ENCODE results near the gene RAD51B.

RAD51B gene

DNA sequence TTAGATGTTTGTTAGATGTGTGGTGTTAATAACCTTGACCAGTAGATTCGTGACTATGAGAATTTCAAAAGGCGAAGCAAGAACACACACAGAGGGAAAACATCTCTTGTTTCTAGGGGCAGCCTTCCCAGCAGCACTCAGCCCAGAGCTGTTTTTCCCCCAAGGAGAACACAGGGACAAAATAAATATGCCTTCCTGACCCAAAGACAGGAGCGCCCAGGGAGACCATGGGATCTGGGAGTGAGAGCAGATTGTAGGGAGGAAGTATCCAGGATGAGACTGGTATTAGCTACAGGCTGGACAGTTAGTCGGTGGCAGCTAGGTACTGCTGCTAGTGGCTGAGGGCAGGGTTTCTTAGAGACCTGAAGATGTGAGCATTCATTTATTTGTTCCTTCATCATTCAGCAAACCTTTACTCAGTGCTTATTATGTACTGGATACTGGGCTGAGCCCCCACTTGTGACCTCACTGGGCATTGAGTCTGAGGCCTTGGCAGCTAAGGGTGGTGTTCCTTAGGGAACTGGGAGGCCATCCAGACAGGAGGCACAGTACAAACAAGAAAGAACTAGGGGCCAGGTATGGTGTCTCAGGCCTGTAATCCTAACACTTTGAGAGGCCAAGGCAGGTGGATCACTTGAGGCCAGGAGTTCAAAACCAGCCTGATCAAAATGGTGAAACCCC lies 503.5 kb downstream of the RAD51B start:
- TF ChIP-seq, protein P1, sequence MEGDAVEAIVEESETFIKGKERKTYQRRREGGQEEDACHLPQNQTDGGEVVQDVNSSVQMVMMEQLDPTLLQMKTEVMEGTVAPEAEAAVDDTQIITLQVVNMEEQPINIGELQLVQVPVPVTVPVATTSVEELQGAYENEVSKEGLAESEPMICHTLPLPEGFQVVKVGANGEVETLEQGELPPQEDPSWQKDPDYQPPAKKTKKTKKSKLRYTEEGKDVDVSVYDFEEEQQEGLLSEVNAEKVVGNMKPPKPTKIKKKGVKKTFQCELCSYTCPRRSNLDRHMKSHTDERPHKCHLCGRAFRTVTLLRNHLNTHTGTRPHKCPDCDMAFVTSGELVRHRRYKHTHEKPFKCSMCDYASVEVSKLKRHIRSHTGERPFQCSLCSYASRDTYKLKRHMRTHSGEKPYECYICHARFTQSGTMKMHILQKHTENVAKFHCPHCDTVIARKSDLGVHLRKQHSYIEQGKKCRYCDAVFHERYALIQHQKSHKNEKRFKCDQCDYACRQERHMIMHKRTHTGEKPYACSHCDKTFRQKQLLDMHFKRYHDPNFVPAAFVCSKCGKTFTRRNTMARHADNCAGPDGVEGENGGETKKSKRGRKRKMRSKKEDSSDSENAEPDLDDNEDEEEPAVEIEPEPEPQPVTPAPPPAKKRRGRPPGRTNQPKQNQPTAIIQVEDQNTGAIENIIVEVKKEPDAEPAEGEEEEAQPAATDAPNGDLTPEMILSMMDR (conservative IDR thresholded peaks at IDR 0.05; ENCODE audit: low read depth), result no peak
- ChIA-PET POLR2A (ENCODE audit: low non-redundant PET) (no interaction called here), CTCF (interaction anchor here (0.5 kb wide), 1 partner anchor 623 kb away, joined by 8 read pairs; no protein-coding TSS in a partner anchor)
- no peak for DNase-seq (ENCODE audit: low spot score)
- H3K27ac ChIP-seq, result no peak overlapping the region

DNA sequence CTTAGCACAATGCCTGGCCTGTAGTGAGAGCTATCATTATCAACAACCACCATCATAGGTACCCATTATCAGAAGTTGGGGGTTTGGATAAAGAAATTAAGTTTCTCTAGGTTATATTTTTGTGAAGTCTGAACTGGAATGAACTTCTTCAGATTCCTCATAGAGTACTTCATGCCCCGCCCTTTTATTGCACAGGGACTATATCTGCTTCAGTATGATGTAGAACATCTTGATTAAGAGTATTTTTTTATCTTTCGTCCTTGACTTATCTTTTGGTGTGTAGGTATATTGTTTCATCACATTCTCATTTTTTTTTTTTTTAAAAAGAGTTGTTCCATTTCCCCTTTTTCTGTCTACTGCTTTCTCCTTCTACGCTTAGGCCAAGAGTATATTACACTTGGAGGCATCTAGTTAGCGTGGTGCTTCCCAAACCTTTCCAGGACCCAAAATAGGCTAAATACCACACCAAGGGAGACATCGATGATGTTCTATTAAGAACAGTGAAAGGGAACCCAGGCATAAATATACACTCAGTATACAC lies 505.8 kb downstream of the RAD51B start:
- DNase-seq (ENCODE audit: low spot score), result no peak
- TF ChIP-seq, protein P1 (conservative IDR thresholded peaks at IDR 0.05; ENCODE audit: low read depth), result no peak

DNA sequence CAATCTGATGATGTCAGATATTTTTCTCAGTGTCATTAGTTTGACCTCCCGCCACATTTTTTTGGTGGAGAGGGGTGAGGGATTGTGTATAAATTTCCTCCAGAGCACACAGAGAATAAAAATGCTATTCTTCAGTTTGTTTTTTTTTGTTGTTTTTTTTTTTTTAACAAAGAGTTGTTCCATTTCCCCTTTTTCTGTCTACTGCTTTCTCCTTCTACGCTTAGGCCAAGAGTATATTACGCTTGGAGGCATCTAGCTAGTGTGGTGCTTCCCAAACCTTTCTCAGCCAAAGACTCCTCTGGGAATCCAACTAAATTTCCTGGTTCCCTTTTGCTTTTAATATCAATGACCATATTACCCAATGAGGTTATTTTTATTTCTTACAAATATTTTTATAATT lies 507.7 kb downstream of the RAD51B start:
- TF ChIP-seq, protein P1 (conservative IDR thresholded peaks at IDR 0.05; ENCODE audit: low read depth), result no peak
- ChIA-PET POLR2A (ENCODE audit: low non-redundant PET) (no interaction called here), CTCF (no interaction called here)
- no peak for DNase-seq (ENCODE audit: low spot score)
- no peak overlapping the region for H3K27ac ChIP-seq

More for the DNA sequence above, 505.8 kb downstream of the RAD51B start:
- POLR2A ChIA-PET (ENCODE audit: low non-redundant PET), result no interaction called here
- H3K27ac ChIP-seq, result no peak overlapping the region
- CTCF ChIA-PET, result interaction anchor here (1.1 kb wide), 1 partner anchor 59 kb away, joined by 3 read pairs; no protein-coding TSS in a partner anchor

DNA sequence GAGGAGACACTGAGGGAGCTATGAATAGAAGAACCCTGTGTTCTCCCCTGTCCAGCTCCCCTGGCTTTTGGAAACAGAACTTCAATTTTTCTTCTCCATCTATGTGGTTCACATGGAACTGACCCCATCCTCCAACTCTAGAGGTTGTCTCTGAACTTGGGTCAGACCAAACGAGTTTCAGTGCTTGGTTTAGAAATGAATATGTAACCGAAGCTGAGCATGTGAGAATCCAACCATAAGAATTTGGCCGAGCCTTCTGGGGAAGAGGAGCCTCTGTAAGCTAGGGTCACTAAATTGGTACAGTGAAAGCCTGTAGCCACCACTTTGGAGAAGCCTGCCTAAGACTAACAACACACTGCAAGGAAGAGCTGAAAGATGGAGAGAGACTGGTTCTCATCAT lies 508.9 kb downstream of the RAD51B start:
- TF ChIP-seq, protein P1 (conservative IDR thresholded peaks at IDR 0.05; ENCODE audit: low read depth), result no peak

DNA sequence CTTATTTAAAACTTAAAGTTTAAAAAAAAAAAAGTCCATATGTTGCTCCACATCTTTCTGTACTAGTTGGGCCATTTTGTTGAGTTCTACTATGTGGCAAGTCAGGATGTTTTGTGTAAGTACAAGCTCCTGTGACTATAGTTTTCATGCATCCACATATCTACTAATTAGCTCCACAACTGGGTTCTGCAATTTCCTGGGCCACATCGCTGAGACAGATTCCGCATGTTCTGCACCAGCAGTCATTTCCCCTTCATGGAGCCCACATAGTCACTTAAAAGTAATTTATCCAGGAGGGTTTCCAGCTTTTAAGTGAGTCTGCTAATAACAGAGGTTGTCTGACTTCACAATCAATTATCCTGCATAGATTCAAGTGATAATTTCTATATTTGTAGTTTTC lies 511.8 kb downstream of the RAD51B start:
- TF ChIP-seq, protein P1 (conservative IDR thresholded peaks at IDR 0.05; ENCODE audit: low read depth), result no peak
- ChIA-PET POLR2A (ENCODE audit: low non-redundant PET) (no interaction called here), CTCF (interaction anchor here (0.5 kb wide), 1 partner anchor 387 kb away, joined by 3 read pairs; no protein-coding TSS in a partner anchor)
- H3K27ac ChIP-seq, result no peak overlapping the region
- no peak for DNase-seq (ENCODE audit: low spot score)

More for the DNA sequence above, 508.9 kb downstream of the RAD51B start:
- POLR2A ChIA-PET (ENCODE audit: low non-redundant PET), result no interaction called here
- CTCF ChIA-PET, result interaction anchor here (0.6 kb wide), 1 partner anchor 1776 kb away, joined by 3 read pairs; no protein-coding TSS in a partner anchor
- no peak overlapping the region for H3K27ac ChIP-seq
- DNase-seq (ENCODE audit: low spot score), result no peak

DNA sequence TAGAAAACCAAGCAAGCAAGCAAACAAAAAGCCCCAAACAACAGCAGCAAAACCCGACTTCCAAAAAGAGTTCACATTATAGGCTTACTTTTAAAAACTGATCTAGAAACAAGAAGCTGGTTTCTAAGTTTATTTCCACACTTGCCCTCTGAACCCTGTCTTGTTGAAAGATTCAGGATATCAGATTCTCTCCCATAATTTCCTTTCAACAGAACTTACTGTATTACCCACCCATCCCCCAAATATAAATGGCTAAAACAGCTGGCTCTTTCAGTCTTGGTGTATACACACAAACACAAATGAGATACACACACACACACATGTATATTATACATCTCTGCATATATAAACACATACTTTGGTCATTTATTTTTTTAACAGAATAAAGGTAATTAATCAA lies 512.4 kb downstream of the RAD51B start:
- ChIA-PET POLR2A (ENCODE audit: low non-redundant PET) (no interaction called here), CTCF (interaction anchor here (0.6 kb wide), 1 partner anchor 278 kb away, joined by 5 read pairs; no protein-coding TSS in a partner anchor)
- TF ChIP-seq, protein P1 (conservative IDR thresholded peaks at IDR 0.05; ENCODE audit: low read depth), result no peak
- no peak overlapping the region for H3K27ac ChIP-seq
- DNase-seq (ENCODE audit: low spot score), result no peak

All from RWPE1 (cell line).